Measurements from ENCODE around the gene AFF4.

GRCh38 chr5:132987531-132988408, 24.3 kb upstream of the AFF4 start:
- TF ChIP-seq CTCF (conservative IDR thresholded peaks at IDR 0.05; ENCODE audit: low read depth, low read length) (no peak), EZH2 (IDR thresholded peaks at IDR 0.05; ENCODE audit: borderline replicate concordance, low read depth, low read length, poor library complexity, severe bottlenecking) (no peak)

All from A673 (cell line).